Fibroblast of pulmonary artery (primary cell): ENCODE measurements around the gene MTUS2.

Source experiments
- DNase-seq: peaks from one replicate; pipeline ENCODE4 v3.0.0-alpha.2; 2010; ENCODE audit warnings: low read depth
- H3K4me3 ChIP-seq: replicated peaks from 2 replicates; pipeline ENCODE4 v1.5.1; 2011; ENCODE audit warnings: low read depth, mild to moderate bottlenecking, control low read depth, low read length, moderate library complexity
- TF ChIP-seq, protein P1 (sequence below): IDR thresholded peaks from 2 replicates; pipeline ENCODE4 v1.5.1; 2011; ENCODE audit warnings: mild to moderate bottlenecking, control low read depth, low read length, inconsistent platforms; ENCODE audit errors: missing control alignments

MTUS2 gene

DNA sequence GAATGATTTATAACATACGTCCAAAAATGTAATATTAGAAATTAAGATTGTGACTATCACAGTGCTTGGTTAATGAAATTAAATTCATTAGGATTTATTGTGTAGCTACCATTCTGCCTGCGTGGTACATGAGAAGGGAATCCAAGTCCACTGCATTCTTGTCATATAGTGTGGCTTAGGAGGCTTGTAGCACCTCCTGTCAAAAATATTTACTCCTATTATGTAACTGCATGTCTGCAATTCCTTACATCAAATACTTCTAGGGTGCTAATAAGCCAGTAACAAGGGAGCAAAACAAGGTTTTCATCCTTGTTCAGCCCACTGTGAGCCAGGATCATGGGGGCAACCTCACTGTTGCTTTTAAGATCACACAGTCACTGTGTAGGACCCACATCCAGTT lies 576.3 kb downstream of the MTUS2 start:
- TF ChIP-seq, protein P1, sequence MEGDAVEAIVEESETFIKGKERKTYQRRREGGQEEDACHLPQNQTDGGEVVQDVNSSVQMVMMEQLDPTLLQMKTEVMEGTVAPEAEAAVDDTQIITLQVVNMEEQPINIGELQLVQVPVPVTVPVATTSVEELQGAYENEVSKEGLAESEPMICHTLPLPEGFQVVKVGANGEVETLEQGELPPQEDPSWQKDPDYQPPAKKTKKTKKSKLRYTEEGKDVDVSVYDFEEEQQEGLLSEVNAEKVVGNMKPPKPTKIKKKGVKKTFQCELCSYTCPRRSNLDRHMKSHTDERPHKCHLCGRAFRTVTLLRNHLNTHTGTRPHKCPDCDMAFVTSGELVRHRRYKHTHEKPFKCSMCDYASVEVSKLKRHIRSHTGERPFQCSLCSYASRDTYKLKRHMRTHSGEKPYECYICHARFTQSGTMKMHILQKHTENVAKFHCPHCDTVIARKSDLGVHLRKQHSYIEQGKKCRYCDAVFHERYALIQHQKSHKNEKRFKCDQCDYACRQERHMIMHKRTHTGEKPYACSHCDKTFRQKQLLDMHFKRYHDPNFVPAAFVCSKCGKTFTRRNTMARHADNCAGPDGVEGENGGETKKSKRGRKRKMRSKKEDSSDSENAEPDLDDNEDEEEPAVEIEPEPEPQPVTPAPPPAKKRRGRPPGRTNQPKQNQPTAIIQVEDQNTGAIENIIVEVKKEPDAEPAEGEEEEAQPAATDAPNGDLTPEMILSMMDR = no peak
- H3K4me3 ChIP-seq = no peak overlapping the region
- no peak for DNase-seq

DNA sequence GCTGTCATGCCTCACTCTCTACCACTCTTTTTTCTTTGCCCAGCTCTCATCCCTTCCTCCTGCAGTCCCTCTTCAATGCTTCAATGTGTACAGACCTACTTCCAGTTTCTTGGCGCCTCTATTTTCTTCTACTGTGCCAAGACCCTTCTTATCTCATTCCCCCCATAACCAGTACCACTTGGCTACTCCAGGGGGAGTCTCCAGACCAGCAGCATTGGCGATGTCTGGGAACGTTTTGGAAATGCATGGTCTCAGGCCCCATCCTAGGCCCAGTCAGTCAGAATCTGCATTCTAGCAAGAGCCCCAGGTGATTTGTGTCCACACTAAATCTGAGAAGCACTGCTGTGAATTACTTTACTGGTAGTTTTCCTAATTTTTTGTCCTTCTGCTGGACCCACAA lies 577.1 kb downstream of the MTUS2 start:
- no peak for DNase-seq
- TF ChIP-seq, protein P1 = no peak
- no peak overlapping the region for H3K4me3 ChIP-seq

DNA sequence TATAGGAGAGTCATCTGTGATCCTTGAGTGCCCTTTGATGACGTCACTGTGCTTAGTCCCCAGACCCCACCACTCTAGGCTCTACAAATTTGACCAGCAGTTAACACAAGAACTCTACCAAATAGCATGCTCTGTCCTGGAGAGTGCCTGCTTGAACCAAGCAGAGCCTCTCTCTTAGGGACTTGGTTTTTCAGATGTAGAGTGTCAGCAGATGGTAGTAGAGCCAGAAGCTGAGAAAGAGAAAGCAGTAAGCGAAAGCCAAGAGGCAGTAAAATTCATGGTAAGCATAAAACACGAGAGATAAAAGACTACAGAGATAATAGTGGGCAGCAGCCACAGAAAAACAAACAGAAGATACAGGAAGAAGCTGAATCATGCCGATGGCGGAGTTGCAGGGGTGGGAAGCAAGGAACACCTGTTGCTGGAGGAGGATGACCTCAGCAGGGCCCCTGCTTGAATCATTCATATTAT lies 582.1 kb downstream of the MTUS2 start:
- peak; percentile 7 for DNase-seq
- no peak overlapping the region for H3K4me3 ChIP-seq
- TF ChIP-seq, protein P1 = no peak

DNA sequence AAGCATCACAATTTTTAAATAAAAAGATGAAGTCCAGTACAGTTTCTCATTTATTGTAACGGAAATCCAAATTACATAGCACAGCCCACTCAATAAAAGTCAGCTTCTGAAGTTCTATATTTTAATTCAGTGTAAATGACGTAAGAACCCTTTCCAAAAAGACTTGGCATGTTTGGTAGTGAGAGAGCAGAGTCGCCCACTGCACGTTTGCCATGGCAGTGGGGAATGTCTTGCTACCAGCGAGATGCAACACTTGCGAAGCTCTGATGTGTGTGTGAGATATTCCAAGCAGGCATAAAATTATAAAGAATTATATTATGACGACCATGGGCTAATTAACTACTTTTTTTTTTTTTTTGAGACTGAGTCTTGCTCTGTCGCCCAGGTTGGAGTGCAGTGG lies 585.3 kb downstream of the MTUS2 start:
- TF ChIP-seq, protein P1 = no peak
- no peak for DNase-seq
- H3K4me3 ChIP-seq = no peak overlapping the region

DNA sequence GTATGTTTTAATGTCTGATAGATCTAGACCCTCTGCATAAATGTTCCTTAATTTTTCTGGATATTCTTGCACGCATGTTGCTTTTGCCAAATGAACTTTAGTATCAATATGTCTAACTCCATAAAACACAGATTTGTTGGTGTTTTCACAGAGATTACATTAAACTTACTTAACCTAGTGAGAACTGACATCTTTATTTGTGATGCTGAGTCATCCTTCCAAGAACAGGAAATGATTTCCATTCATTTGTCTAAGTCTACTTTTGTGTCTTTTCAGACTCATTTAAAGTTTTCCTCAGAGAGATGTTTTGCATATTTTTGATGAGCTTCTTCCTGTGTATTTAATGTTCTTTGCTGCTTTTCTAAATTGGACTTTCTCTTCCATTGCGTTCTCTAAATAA lies 591.3 kb downstream of the MTUS2 start:
- TF ChIP-seq, protein P1 = no peak
- no peak for DNase-seq
- H3K4me3 ChIP-seq = no peak overlapping the region

DNA sequence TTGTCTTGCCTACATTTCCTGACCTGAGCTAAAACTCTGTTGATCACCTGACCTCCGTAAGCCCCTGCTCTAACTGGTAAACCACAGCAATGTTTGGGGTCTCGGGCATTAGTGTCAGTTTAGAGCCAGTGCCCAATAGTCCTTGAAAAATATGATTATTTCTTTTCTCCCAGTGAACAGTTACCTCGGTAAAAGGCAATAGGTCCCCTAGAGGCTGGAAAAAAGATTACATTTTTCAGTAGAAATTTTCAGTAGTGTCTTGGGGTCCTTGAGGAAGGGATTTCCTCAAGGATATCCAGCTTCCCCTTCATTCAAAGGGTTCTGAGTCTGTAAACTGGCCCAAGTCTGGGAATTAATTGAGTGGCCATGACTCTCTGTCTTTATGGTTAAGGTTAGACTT lies 597.9 kb downstream of the MTUS2 start:
- H3K4me3 ChIP-seq = no peak overlapping the region
- TF ChIP-seq, protein P1 = peak; percentile 4
- no peak for DNase-seq

DNA sequence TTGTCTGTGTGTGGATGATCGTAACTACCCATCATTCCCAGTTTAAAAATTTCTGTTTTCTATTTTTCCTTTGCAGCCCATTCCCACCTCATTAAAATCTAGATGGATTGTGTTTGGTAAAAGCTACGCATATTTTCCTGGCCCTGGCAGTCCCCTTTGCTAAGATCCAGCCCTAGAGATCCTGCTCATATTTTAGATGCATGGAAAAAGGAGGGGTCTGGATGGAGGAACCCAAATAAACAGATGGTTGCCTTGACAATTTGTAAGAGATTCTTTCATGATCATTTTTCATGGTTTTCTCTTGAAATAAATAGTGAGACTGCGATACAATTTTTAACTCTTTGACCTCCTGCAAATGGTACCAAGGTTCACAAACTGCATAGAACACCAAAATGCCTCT lies 601.0 kb downstream of the MTUS2 start:
- TF ChIP-seq, protein P1 = no peak
- no peak for DNase-seq
- H3K4me3 ChIP-seq = no peak overlapping the region
